Epithelial cell of esophagus (primary cell): ENCODE data around the gene SPAG9.

Source experiments
- DNase-seq: peaks from one replicate; pipeline ENCODE4 v3.0.0; 2010; ENCODE audit warnings: low read depth
- H3K4me3 ChIP-seq: 2 replicates; pipeline ENCODE4 v1.5.1; 2011; ENCODE audit warnings: mild to moderate bottlenecking, low read length, control low read depth
- CTCF ChIP-seq: IDR thresholded peaks from 2 replicates; pipeline ENCODE4 v1.5.1; 2011; ENCODE audit warnings: low read depth, mild to moderate bottlenecking, low read length, control low read depth, inconsistent platforms; ENCODE audit not compliant: insufficient read depth; ENCODE audit errors: missing control alignments

Gene SPAG9

GRCh38 chr17:51064061-51064735 is 56.5 kb downstream of the SPAG9 start:
- no peak overlapping the region for H3K4me3 ChIP-seq
- DNase-seq = peak; percentile 63
- no peak for TF ChIP-seq CTCF

GRCh38 chr17:51060396-51060795 is 60.3 kb downstream of the SPAG9 start:
- no peak overlapping the region for H3K4me3 ChIP-seq
- DNase-seq = peak; percentile 33
- TF ChIP-seq CTCF = no peak

GRCh38 chr17:51059781-51060180 is 60.9 kb downstream of the SPAG9 start:
- TF ChIP-seq CTCF = no peak
- DNase-seq = no peak

GRCh38 chr17:51057534-51057933 is 63.1 kb downstream of the SPAG9 start:
- TF ChIP-seq CTCF = no peak
- H3K4me3 ChIP-seq = no peak overlapping the region
- no peak for DNase-seq

More at GRCh38 chr17:51059781-51060180, 60.9 kb downstream of the SPAG9 start:
- no peak overlapping the region for H3K4me3 ChIP-seq

GRCh38 chr17:51056813-51057510 is 63.7 kb downstream of the SPAG9 start:
- TF ChIP-seq CTCF = peak; percentile 71
- DNase-seq = peak; percentile 66

GRCh38 chr17:51054748-51055147 is 65.9 kb downstream of the SPAG9 start:
- TF ChIP-seq CTCF = no peak
- no peak overlapping the region for H3K4me3 ChIP-seq
- DNase-seq = no peak

More at GRCh38 chr17:51056813-51057510, 63.7 kb downstream of the SPAG9 start:
- H3K4me3 ChIP-seq = no peak overlapping the region

- no peak overlapping the region for H3K4me3 ChIP-seq
- TF ChIP-seq CTCF = no peak
- no peak for DNase-seq
Measured at GRCh38 chr17:51052235-51052634, 68.4 kb downstream of the SPAG9 start.
